ENCODE results near the gene CYP2R1.

Gene CYP2R1, protein sequence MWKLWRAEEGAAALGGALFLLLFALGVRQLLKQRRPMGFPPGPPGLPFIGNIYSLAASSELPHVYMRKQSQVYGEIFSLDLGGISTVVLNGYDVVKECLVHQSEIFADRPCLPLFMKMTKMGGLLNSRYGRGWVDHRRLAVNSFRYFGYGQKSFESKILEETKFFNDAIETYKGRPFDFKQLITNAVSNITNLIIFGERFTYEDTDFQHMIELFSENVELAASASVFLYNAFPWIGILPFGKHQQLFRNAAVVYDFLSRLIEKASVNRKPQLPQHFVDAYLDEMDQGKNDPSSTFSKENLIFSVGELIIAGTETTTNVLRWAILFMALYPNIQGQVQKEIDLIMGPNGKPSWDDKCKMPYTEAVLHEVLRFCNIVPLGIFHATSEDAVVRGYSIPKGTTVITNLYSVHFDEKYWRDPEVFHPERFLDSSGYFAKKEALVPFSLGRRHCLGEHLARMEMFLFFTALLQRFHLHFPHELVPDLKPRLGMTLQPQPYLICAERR

DNA sequence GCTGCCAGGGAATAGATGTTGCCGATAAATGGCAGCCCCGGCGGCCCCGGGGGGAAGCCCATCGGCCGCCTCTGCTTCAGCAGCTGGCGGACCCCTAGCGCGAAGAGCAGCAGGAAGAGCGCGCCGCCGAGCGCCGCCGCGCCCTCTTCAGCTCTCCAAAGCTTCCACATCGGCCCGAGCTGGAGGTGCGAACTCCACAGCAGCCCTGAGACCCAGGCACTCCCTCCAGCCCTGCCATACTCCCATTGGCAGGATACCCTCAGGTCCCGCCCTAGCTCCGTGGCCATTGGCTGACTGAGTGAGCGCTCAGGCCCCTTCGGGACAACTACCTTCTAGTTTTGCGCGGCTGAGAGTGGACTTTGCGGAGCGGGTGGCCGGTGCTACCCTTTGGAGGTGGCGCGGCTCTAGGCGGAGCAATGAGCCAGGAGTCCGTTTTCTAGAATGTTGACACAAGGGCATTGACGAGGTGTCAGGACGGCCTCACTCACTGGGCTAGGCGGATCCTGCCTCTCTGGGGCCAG, at the start of gene CYP2R1:
Gene CYP2R1 (minus strand): TSS at position 196 of the 521 bp plus-strand sequence. CDS start 26 bp downstream, at position 170.
- DNase-seq, result peak; percentile 86

DNA sequence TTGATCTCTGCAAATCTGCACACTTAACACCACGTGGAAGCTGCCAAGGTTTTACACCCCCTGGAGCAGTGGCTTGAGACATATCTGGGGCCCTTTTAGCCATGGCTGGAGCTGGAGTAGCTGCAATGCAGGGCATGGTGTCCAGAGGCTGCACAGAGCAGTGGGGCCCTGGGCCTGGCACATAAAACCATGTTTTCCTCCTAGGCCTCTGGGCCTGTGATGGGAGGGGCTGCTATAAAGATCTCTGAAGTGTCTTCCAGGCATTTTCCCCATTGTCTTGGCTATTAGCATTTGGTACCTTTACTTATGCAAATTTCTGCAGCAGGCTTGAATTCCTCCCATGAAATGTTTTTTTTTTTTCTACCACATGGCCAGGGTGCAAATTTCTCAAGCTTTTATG, 46.9 kb upstream of the CYP2R1 start:
- no peak for DNase-seq

DNA sequence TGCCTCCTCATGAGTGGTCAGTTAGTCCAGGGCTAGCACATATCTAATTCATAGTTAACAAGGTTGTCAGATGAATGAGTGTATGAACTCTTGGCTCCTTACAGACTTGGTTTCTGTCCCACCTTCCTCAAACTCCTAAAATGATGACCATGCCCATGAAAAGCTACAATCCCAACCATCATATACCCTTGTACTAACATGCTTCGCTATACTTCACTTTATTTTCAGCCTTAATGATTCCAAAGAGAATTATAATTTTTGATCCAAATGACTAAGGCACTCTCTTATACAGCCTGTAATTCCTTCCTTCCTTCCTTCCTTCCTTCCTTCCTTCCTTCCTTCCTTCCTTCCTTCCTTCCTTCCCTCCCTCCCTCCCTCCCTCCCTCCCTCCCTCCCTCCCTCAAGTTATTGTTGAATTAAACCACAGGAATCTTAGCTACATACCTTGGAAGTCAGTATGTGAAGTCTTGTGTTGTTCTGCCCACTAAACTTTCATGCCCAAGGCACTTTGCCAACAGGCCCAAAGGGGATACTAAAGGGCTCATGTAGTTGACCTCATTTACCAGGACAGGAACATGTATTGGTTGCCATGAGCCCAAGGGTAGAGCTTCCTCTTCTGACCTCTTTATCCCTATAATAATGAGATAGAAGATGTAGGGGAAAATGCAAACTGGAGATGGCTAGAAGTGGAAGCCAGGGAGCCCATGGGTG, 42.8 kb upstream of the CYP2R1 start:
- no peak for DNase-seq

DNA sequence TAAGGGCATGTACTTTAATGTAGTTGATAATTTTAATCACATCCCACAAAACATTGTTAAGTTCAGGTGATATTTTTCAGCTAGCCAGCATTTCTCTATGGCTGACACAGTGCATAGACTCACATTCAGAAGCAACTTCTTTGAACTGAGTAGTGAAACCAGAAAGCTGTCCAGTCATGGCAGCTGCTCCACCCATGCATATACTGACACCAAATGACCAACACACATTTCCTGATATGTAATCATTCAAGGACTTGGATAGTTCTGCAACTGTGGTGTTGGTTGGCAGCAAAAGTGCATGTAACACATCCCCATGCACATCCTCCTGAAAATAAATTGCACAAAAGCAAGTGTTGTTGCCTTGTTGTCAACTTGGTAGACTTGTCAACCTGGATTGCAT, 40.4 kb upstream of the CYP2R1 start:
- no peak for DNase-seq

DNA sequence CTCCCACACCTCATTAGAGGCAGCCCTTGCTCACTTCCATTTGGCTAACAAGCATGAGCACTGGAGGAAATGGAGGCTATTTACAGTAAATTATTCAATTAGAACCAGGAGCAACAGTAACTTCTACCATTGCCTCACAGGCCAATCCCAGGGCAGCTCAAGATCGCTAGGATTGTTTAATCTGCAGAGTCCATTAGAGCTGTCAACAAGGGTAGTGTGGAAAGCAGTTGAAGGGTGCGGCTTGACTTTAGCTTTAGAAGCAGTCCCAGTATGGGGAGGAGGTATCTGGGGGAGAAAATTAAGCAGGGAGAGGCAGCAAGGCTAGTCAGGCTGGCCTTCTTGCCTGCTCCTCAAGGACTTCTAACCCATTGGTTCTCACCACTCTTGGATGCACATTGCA, 38.3 kb upstream of the CYP2R1 start:
- no peak for DNase-seq

DNA sequence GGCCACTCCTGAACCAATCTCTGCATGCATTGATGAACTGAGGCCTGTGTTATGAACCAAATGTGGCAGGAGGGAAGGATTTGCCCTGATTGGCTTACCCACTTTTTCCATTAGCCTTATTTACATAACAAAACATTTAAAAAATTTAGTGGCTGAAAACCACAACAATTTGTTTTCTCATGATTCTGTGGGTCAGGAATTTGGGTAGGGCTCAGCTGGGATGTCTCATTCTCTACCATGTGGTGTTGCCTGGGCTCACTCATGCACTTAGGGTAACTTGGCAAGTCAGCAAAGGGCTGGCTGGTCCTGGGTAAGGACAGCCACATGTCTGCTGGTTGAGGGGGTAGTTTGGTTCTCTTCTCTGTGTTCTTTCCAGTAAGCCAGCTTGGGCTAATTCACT, 35.1 kb upstream of the CYP2R1 start:
- no peak for DNase-seq

DNA sequence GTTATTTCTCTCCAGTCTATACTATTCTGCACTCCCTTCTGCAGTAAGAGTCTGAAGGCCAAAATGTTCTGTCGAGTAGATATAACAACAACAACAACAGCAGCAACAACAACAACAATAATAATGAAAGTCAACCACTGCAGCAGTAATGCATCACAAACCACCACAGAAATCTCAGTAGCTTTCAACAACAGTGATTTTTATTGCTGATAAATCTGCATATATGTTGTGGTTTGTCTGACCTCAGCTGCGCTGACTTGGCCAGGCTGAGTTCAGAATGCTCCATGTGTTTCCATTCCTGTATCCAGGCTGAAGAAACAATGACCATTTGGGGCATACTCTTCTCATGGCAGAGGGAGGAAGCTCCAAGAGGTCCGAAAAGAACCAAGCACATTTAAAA, 32.3 kb upstream of the CYP2R1 start:
- DNase-seq, result no peak

DNA sequence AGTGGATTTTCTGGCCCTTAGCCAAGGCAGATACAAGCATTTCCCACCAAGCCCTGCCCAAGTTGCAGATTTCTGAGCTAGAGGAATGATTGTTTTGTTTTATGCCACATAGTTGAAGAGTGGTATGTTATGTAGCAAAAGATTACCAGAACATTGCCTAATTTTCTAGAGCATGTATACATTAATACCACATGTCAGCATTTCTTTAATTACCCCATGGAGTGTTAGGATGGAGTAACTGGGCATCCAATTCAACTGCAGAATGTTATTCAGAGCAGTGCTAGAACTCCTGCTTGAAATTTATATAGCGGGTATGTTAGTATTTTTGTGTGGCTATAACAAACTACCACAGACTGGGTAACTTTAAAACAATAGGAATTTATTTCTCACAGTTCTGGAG, 24.4 kb upstream of the CYP2R1 start:
- no peak for DNase-seq

DNA sequence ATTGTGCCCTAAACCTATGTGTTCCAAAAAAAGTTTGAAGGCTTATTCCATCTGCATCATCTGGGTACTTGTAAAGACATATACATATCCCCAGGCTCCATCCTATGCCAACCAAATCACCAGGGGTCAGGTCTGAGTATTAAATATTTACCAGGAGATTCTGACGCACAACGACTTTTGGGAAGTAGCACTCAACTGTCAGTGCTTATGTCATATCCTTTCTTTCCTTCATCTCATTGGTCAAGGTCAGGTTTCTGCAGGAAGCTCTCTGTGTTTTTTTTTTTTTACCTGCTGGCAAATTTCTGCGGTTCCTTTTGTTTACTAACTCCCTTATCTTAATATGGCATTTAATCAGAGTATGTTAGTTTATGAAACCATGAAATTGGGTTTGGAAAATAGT, 22.5 kb upstream of the CYP2R1 start:
- no peak for DNase-seq

DNA sequence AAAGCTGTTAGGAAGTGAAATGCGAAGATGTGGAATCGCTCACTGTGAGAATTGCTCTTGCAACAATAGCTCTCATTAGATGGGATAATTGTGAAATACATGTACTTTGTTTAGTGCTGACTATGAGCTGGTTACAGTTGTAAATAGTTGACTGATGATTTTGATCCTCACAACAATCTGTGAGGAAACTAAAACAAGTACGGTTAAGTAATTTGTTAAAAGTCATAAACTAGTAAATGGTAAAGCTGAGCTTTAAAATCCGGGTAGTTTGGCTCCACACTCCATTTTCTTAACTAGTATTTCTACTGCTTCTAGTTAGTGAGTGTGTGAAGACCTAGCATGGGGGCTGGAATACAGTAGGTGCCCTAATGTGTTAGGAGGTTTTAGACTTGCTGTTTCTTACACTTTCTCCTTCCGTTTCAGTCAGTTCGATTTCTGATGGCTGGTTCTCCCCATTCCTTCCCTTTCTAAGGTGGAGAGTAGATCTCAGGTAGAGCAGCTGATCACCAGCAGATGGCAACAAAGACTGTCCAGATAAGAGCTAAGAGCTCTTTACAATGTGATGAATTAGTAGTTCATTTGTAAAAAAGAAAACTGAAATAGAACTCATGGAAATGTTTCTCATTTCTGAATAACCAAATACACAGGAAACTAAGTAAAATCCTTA, 16.3 kb upstream of the CYP2R1 start:
- peak; percentile 64 for DNase-seq

DNA sequence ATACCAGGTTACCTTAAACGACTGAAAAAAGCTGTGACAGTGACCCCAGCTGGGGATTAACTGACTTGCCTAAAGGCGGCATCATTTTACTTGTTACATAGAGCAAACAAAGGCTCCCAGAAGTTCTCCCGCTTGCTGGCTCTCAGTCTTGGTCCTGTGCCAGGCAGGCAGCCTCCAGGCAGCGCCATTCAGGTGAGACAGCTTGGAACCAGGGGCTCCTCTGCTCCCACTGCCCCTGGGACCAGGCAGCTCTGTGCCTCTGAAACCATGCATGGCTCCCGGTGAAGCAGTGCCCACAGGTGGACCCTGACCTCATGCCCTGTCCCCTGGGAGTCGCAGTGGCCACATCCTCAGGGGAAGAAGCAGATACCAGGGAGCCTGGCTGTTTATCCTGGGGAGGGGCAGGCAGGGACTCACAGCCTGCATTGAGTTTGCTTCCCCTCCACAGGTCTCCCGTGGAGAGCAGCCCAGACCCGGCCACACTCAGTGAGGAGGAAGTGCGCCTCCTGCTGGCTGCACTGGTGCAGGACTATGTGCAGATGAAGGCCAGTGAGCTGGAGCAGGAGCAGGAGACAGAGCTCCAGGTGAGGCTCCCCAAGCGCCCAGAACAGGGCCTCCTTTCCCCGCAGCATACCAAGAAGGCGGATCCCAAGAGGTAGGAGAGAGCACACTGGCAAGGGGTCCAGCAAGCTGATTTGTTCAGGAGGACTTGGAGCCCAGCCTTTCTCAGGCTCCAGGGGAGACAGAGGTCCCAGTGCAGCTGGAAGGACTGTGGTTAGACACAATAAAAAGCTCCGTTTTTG, 15.6 kb upstream of the CYP2R1 start:
- peak; percentile 54 for DNase-seq

DNA sequence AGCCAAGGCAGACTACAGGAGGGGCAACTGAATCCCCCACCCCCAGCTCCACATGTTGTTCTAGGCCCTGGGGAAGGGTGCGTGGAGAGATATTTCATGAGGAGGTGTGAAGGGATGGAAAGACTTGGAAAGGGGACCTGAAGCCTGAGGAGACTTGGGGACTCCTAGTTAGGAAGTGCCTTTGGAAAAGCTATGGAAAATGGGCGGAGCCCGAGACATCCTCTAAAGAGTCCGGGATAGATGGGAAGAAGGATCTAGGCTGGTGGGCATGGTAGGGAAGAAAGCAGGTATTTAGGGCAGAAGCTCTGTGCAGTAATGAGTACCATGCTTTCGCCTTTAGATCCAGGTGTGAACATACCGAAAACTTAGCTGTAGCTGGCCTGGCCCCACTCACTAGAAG, 15.0 kb upstream of the CYP2R1 start:
- DNase-seq, result no peak

DNA sequence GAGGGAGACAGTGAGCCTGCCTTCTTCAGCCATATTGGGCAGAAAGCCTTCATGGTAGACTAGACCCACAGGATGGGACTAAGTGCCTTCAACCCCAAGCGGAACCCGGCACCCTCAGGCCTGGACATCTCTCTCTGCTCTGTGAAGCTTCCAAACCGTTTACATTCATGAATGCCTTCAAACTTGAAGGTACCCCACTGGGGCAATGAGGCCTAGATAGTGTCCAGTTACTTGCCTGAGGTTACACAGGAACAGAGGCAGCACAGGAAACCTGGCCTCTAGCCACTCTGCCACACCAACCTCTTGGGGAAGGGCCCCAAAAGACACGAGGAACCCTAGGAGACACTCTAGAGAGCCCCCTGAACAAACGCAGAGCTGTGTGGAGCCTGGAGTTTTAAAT, 14.5 kb upstream of the CYP2R1 start:
- no peak for DNase-seq

DNA sequence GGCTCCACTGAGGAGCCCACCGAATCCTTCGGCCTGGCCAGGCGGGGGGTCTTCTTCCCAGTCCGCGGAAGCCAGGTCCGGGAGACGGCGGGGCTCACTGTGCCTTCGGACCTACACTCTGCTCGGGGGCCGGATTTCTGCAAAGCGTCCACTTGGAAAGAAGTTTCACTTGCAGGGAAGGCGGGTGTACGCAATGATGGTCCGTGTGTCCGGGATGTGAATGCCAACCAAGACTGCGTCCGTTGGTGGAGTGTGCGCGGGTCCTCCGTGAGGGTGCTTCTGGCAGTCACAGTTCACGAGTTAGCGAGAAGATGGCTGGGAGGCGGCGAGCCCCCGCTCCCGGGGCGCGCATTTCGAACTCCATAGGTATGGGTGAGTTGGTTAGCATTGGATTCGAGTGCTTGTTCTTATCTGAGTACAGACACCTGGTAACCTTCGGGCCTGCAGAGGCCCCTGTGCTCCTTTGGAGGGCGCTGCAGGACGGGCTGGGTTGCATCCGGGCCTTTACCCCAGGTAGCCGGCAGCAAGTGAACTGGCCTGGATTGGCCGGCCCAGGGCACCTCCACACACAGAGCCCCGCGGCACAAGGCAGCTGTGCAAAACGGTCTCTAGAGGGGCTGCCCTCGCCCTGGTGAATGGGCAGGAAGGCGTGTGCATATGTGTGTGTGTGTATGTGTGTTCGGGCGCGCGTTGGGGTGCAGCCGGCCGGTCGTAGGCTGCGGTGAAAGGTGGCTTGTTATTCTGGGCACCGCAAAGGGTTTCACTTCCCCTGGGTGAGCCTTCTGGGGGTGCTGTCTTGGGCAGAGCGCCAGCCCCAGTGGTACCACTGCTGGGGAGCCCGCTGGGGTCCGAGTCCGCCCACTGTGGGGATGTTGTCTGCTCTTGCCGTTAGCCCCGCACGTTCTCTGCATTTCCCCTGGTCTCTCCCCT, 13.3 kb upstream of the CYP2R1 start:
- DNase-seq, result no peak

DNA sequence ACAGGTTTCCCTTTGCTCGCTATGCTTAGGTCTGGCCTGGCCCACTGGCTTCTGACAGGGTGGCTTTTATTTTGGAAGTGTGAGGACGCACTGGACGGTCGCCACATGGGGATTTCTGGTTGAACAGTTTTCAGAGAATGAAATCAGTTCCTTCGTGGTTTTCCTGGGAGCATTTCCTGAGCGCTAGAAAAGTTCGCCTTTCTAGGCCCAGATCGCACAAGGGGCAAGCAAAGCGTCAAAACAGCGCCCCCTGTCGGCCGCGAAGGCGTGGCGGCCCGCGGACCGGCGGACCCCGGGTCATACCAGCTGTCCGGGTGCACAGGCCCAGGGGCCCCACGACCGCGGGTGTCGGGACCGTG, 12.7 kb upstream of the CYP2R1 start:
- no peak for DNase-seq

DNA sequence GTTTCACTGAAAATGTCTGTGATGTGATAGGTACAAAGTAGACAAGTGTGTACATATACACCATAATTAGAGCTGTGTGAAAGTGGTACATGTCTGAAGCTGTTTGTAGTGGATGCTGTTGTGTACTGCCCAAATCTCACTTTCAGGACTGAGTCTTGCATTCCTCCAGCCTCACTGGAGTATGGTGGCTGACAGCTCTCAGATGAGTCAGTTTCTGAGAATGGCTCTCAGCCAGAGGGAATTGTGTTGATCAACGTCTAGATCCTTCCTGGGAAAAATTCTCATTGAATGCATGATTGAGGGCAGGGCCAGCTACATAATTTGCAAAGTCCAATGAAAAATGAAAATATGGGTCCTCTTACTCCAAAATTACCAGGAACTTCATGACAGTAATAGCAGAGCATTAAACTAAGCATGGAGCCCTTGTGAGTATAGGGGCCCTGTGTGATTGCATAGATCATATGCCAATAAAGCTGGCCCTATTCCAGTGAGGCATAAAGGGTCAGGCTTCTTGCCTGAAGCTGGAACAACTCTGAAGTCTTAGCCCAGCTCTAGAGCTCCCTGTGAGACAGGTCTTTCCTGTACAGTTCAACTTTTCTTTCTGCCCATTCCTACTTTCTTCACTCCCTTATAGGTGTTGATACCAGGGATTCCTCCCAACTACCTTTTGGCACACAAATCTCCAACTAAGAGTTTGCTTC, 10.8 kb upstream of the CYP2R1 start:
- no peak for DNase-seq

DNA sequence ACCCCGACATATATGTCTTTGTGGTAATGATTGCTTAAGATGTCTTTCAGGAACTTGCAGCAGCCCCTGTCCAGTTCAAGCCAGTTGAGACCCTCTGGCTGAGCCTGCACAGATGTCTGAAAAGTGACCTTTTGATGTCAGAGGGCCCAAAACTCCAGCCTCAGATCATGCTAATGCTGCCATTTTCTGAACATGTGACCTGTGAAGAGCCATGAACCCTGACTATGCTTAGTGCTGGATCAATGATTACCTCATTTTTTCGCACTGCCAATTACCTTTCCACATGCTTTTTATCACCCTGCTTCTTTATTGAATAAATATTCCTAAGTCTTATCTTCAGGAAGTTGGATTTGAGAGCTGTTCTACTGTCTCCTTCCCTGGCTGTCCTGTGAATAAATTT, 6.9 kb upstream of the CYP2R1 start:
- DNase-seq, result no peak

DNA sequence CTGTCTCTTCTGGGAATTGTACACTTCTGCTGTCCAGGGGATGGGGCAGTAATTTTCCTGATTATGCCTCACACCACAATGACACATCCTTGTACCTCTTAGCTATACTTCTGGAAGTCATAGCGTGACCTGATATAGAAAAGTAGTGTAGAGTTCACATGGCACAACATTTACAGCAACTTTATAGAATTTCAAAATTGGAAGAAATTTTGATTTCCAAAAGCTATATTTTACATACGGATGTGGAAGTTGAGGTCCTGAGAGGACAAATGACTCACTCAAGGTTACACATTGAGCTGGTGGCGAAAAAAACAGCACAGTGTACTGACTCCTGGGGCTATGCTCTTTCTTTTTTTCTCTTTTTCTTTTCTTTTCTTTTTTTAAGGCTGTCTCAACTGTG, 6.3 kb upstream of the CYP2R1 start:
- no peak for DNase-seq

DNA sequence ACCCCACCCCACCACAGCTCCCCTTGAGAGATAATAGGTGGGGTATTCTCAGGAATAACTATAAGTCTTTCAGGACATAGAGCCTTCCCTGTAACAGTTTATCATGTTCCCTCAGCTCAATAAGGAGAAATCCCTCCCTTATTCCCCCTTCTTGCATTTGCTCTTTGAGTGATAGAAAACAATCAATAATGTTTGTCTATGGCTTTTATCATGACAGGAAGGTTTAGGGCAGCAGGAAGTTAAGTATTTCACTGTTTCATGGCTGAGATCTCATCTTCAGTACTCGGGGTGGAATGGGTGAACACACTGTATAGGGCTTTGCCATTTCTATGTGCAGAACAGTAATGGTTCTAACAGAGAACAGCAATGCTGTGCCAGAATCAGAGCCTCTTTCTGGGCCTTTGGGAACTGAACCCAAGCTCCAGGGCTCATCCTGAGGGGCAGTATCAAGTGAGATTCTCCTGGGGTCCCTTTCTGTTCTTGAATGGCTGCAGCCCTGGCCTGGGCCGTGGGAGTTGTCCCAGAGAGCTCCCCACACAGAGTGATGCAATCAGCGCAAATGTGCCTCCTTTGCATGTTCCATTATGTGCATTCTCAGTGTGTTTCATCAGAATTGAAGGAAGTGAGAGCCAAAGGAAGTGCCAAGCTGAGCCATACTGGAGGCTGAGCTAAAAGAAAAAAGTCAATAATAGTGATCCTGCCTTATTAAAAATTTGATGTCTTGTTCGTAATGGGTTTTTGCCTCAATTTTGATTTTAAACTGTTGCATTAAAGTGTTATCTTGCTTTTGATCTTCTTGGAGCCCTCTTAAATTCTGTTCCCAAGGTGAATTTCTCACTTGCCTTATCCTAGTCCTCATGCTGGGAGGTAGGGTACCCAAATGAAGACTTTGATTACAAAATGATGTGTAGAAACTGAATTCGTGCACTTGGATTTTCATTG, 2.9 kb upstream of the CYP2R1 start:
- DNase-seq, result no peak

DNA sequence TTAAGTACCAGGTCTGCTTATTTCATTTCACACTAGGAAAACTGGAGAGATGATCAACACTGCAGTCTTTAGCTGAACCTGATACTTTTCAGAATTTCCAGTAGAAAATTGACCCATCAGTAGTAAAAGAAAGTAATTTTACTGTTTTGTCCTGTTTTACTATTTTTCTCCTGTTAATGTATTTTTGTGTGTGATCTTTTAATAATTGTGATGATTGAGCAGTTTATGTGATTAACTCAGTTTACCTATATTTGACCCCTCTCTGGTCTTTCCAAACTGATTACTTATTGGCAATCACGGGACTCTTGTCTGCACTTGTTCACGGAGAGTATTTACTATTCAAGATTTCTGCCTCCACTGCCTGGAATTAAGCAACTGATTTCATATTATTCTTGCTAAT, 546 bp upstream of the CYP2R1 start:
- no peak for DNase-seq

Data from NCI-H1694 treated with DMSO at 0.1 percent for 48 hours (cell line).